ENCODE measurements around the gene GRIN2A.

Gene GRIN2A

GRCh38 chr16:10178526-10178925, 3.7 kb downstream of the GRIN2A start:
- no peak overlapping the region for H3K4me3 ChIP-seq (ENCODE audit: control insufficient read depth, low read depth, low read length)
- TF ChIP-seq CTCF (conservative IDR thresholded peaks at IDR 0.05; ENCODE audit: control insufficient read depth, insufficient read depth, low read depth, low read length), result no peak
- no peak for DNase-seq (ENCODE audit: low read depth)

- no peak for DNase-seq (ENCODE audit: low read depth)
- no peak for TF ChIP-seq CTCF (conservative IDR thresholded peaks at IDR 0.05; ENCODE audit: control insufficient read depth, insufficient read depth, low read depth, low read length)
- no peak overlapping the region for H3K4me3 ChIP-seq (ENCODE audit: control insufficient read depth, low read depth, low read length)
These were observed 4.1 kb downstream of the GRIN2A start for GRCh38 chr16:10178080-10178479.

- DNase-seq (ENCODE audit: low read depth), result peak; percentile 83
- no peak for TF ChIP-seq CTCF (conservative IDR thresholded peaks at IDR 0.05; ENCODE audit: control insufficient read depth, insufficient read depth, low read depth, low read length)
These were observed 9.2 kb downstream of the GRIN2A start for GRCh38 chr16:10172848-10173655.

GRCh38 chr16:10171221-10171620, 11.0 kb downstream of the GRIN2A start:
- no peak overlapping the region for H3K4me3 ChIP-seq (ENCODE audit: control insufficient read depth, low read depth, low read length)
- peak; percentile 18 for DNase-seq (ENCODE audit: low read depth)
- TF ChIP-seq CTCF (conservative IDR thresholded peaks at IDR 0.05; ENCODE audit: control insufficient read depth, insufficient read depth, low read depth, low read length), result no peak

More at GRCh38 chr16:10172848-10173655, 9.2 kb downstream of the GRIN2A start:
- no peak overlapping the region for H3K4me3 ChIP-seq (ENCODE audit: control insufficient read depth, low read depth, low read length)

GRCh38 chr16:10169904-10170410, 12.3 kb downstream of the GRIN2A start:
- H3K4me3 ChIP-seq (ENCODE audit: control insufficient read depth, low read depth, low read length), result no peak overlapping the region
- DNase-seq (ENCODE audit: low read depth), result peak; percentile 78
- TF ChIP-seq CTCF (conservative IDR thresholded peaks at IDR 0.05; ENCODE audit: control insufficient read depth, insufficient read depth, low read depth, low read length), result no peak

GRCh38 chr16:10169031-10169430, 13.2 kb downstream of the GRIN2A start:
- DNase-seq (ENCODE audit: low read depth), result no peak
- H3K4me3 ChIP-seq (ENCODE audit: control insufficient read depth, low read depth, low read length), result no peak overlapping the region
- no peak for TF ChIP-seq CTCF (conservative IDR thresholded peaks at IDR 0.05; ENCODE audit: control insufficient read depth, insufficient read depth, low read depth, low read length)

All from fibroblast of mammary gland (primary cell).